COLO668 (cell line): ENCODE measurements around the gene TSNAX.

Source experiments
- DNase-seq: peaks from one replicate; lab custom pipeline; 2025; ENCODE audit not compliant: unreplicated experiment; lab: John Stamatoyannopoulos, UW

TSNAX gene

DNA sequence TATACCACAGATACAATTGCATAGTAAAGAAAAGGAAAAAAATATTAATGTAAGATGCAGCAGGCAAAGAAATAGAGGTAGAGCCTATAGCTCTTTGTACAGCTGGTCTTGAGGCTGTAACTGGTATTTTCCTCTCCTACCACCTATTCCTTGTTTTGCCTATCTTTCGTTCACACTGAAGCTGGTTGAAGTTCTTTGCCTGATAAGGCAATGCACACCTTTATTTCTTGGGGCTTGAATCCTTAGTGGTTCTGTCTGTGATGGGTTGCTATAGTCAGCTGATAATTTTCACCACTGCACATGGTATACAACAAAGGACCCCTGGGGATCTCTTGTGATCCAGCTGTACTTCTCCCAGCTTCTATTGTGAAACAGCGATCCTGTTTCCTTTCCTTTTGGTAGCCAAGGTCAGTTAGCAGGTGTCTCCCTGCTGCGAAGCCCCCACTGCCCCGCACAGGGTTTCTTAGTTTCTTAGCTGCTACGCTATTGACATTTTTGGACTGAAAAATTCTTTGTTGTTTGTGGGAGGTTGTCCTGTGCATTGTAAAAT, 9.9 kb upstream of the TSNAX start:
- no peak for DNase-seq

- no peak for DNase-seq
Measured at GRCh38 chr1:231519166-231519565, 9.3 kb upstream of the TSNAX start.

DNA sequence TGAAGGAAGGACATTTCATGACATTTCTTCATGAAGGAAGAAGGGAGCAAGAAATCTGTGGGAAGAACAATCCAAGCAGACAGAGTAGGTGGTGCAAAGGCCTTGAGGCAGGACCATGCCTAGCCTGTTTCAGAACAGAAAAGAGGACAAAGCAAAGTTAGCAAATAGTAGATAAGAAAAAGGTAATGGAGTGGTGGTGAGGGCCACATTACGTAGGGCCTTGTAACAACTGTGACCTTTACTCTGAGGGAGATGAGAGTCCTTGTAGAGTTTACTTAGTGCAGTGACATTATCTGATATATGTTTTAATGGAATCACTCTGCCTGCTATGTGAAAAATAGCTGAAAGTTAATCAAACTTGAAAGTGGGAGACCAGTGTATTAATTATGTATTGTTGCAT, 6.4 kb upstream of the TSNAX start:
- no peak for DNase-seq

- DNase-seq, result no peak
Measured at GRCh38 chr1:231522931-231523642, 5.4 kb upstream of the TSNAX start.

DNA sequence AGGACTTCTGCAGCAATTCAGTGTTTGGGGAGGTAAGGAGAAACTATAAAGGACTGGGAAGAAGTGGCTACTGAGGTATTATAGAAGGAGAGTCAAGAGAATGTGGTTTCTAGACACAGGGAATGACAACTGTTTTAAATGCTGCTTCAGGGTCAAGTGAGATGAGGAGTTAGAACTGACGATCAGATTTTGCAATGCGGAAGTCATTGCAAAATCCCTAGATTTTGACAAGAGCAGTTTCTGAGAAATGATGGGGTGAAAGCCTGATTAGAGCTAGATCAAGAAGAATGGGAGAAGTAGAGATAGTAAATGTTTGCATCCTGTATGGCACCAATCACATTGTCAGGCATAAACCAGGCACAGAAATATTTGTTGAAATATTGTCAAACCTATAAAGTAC, 4.7 kb upstream of the TSNAX start:
- no peak for DNase-seq

DNA sequence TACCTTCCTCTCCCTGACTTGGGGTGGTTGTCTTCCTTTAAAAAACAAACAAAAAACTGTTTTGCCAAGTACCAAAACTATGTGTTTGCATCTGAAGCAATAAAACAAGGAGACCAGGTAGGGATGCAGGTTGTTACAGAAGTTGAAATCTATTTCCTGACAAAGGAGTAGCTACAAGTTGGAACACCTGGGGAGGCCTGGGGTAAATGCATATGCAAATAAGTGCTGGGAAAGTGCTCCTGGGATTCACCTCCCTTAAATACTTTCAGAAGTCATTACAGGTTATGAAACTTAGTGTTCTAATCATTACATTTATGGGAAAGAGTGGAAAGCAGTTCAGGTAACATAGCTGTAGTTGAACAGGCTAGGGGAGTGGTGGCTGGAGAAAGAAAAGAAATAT, 1.9 kb upstream of the TSNAX start:
- DNase-seq, result no peak

DNA sequence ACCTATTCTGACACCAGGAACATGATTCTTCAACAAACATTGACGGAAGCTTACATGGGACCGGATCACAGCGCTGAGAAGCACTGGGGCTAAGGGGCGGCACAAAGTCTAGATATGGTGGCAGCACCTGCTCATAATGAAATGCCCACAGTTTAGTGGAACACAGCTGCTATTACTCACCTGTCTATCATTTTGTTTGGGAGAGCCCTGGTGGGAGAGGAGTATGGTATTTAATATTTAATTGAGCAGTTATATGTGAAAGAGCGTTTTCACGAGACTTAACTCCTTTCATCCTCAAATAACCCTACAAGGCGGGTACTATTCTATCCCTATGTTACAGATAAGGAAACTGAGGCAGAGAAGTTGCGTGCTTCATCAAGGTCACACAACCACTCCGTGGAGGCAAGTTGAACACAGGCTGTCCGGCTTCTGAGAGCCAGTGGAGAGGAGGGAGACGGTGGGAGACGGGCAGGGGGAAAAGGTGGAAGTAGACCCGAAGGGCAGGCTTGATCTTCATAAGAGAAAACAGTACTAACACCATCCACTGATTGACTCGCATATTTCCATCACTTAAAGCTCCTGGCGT, 790 bp upstream of the TSNAX start:
- peak; percentile 27 for DNase-seq

DNA sequence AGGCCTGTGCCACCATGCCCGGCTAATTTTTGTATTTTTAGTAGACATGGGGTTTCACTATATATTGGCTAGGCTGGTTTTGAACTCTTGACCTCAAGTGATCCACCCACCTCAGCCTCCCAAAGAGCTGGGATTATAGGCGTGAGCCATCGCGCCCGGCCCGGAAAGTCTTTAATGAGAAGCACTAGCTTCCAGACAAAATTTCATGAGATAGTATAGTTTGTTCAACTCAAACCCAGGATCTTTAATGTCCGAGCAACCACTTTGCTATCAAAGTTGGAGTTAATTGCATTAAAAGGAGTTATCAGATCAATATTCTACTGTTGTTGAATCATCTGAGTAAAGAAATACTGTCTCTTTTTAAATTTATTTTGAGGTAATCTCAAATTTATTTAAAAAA, 4.8 kb downstream of the TSNAX start:
- no peak for DNase-seq

DNA sequence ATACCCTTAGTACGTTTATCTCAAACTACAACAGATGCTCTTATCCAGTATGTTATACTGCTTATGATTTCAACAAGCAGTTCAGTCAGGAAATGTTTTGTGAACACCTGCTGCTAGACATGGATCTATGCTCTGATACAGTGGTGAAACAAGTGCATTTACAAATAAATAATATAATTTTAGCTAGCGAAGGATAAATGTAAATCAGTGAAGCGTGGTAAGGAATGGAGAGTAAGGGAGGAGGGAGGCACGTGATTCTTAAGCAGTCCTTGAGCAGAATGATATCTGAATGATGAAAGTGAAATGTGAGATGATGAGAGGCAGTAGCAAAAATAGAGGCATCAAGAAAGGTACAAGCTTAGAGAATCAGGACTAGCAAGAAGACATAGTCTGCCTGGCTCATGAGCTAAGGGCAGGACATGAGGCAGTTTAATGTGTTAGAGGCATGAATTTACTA, 6.3 kb downstream of the TSNAX start:
- no peak for DNase-seq

GRCh38 chr1:231536099-231536498, 7.6 kb downstream of the TSNAX start:
- no peak for DNase-seq

DNA sequence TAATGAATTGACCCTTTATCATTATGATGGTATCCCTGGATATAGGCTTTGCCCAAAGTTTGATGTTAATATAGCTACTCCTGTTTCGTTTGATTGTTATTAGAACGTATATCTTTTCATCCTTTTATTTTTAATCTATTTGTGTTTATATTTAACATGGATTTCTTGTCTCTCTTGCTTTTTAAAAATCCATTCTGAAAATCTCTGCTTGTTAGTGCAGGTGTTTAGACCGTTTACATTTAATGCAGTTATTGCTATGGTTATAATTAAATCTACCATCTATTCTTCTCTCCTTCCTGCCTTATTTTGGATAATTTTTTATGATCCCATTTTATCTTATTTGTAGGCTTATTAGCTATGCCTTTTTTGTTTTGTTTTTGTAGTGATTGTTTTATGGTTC, 12.4 kb downstream of the TSNAX start:
- no peak for DNase-seq

GRCh38 chr1:231541842-231542241, 13.4 kb downstream of the TSNAX start:
- no peak for DNase-seq

DNA sequence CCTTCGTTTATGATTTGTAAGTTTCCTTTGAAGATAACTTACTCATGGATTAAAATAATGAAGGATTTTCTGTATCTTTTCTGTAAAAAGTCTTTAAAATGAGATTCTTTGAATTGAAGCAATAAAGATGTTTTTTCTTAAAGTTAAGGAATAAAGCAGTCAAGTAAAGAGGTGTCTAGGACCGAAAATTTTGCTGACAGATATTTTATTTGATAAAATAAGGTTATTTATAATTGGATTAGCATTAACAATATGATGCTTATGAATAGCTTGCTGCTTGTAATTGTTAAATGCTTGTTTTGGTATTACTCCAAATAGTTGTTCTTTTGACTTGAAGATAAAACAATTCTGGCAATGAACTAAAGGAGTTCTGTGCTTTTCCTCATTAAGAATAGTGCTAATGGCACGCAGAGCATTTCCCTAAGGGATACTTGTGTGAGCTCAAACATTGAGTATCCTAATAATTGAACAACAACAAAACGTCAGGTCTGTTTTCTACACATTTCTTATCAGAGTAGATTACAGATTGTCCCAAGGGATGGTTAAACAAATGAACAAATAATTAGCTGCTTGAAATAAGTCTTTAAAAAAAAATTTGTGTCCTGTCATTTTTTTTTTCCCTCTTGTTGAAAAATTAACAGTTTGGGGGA, 16.6 kb downstream of the TSNAX start:
- no peak for DNase-seq

DNA sequence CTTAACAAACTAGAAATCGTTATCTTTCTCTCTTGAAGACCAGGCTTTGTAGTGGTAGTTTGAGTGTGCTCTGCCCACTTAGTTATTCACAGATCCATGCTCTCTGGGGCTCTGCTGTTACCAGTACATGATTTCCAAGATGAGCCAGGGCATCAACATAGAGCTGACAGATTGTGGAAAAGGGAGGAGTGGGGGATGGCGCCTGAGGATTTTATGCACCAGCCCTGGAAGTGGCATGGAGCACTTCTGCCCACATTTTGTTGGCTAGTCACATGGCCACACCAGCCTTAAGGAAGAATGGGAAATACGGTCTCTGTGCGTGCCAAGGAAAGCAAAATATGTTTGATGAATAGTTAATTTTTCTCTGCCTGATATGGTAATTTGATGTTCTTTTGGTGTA, 18.2 kb downstream of the TSNAX start:
- DNase-seq, result no peak

GRCh38 chr1:231549733-231550447, 21.4 kb downstream of the TSNAX start:
- DNase-seq, result no peak

- DNase-seq, result peak; percentile 41
Measured at GRCh38 chr1:231550448-231550781, 21.9 kb downstream of the TSNAX start.

DNA sequence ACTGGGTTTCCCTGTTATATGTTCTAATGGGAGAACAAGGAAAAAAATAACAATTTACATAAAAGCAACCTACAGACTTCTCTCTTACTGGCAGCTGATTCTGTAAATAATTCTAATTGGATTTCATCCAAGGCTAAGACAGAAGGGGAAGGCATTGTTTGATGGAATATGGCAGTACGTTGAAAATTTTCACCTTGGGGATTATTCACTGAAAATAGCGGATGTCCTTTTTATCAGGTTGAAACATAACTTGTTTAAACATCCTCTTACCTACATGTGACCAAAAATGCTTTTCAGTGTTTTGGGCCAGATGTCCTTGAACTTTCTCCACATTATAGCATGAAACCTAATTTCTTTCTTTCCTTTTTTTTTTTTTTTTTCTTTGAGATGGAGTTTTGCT, 24.9 kb downstream of the TSNAX start:
- no peak for DNase-seq

DNA sequence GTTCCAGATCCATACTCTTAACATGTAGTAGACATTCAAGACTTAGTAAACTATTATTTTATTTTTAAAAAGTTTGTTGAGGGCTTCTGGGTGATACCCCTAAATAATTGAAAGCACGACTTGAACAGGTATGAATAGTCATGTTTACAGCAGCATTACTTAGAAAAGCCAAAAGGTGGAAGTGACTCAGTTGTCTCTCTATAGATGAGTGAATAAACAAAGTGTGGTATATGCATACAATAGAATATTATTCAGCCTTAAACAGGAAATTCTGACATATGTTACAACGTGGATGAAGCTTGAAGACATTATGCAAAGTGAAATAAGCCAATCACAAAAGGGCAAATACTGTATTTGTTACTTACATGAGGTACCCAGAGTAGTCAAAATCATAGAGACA, 26.5 kb downstream of the TSNAX start:
- no peak for DNase-seq

DNA sequence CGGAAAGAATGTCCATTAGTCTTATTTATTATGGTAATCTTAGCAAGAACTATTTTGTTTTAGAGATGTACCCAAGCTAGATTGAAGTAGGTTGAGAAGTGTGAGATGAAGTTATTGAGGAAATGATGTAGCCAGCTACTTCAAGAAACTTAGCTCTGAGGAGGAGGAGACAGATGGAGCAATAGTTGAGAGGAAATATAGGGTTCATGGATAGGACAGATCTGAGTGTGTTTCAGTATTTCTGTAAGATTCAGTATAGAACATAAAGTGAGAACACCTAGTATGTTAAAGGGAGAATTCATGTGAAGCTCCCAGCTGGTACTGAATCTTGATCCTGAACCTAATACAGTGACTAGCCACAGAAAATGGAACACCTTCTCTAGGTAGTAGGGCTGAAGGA, 28.9 kb downstream of the TSNAX start:
- no peak for DNase-seq

- no peak for DNase-seq
Measured at GRCh38 chr1:231557898-231558707, 29.6 kb downstream of the TSNAX start.

- no peak for DNase-seq
Measured at GRCh38 chr1:231558708-231559185, 30.3 kb downstream of the TSNAX start.
